Gastroesophageal sphincter (tissue), 3 donors: ENCODE results near the gene LRRC36.

Experiments
- EP300 ChIP-seq: sonication (generic); formaldehyde crosslinking; IDR thresholded peaks from one replicate; pipeline ENCODE4 v1.6.1; 2017; ENCODE audit warnings: antibody characterized with exemption, mild to moderate bottlenecking
- POLR2A ChIP-seq, 2 donors: fragments of 450-650 bp; IDR thresholded peaks; one replicate each; pipeline ENCODE4 v1.6.1; 2017; ENCODE audit warnings: antibody characterized with exemption in 2 of 2, mild to moderate bottlenecking in 2 of 2, moderate library complexity in 1 of 2
- TF ChIP-seq, protein P1 (sequence below), 4 experiments: fragments of 200-600 bp in 2 of 4; fragments of 450-650 bp in 2 of 4; sonication (generic) in 1 of 4; IDR thresholded peaks; one replicate each; pipeline ENCODE4 v1.5.1; 2017 to 2019; ENCODE audit warnings: antibody characterized with exemption in 4 of 4, mild to moderate bottlenecking in 2 of 4, moderate library complexity in 2 of 4

- TF ChIP-seq, protein P1, sequence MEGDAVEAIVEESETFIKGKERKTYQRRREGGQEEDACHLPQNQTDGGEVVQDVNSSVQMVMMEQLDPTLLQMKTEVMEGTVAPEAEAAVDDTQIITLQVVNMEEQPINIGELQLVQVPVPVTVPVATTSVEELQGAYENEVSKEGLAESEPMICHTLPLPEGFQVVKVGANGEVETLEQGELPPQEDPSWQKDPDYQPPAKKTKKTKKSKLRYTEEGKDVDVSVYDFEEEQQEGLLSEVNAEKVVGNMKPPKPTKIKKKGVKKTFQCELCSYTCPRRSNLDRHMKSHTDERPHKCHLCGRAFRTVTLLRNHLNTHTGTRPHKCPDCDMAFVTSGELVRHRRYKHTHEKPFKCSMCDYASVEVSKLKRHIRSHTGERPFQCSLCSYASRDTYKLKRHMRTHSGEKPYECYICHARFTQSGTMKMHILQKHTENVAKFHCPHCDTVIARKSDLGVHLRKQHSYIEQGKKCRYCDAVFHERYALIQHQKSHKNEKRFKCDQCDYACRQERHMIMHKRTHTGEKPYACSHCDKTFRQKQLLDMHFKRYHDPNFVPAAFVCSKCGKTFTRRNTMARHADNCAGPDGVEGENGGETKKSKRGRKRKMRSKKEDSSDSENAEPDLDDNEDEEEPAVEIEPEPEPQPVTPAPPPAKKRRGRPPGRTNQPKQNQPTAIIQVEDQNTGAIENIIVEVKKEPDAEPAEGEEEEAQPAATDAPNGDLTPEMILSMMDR (IDR thresholded peaks at IDR 0.05): no peak
- TF ChIP-seq EP300: no peak
- TF ChIP-seq POLR2A (IDR thresholded peaks at IDR 0.05): no peak
Observed at GRCh38 chr16:67310561-67310960, 16.1 kb upstream of the LRRC36 start.
